ENCODE results near the gene KDM8. TPM values are rescaled to one million over a fixed set of nuclear protein-coding genes. Genes with fewer than 3 reads are reported as not detected.
A peak's percentile ranks its signal among the peaks of the same experiment; 100 is the strongest.

Gene KDM8
- total RNA-seq, 1 experiment from 2014 or later = 3.7 TPM

DNA sequence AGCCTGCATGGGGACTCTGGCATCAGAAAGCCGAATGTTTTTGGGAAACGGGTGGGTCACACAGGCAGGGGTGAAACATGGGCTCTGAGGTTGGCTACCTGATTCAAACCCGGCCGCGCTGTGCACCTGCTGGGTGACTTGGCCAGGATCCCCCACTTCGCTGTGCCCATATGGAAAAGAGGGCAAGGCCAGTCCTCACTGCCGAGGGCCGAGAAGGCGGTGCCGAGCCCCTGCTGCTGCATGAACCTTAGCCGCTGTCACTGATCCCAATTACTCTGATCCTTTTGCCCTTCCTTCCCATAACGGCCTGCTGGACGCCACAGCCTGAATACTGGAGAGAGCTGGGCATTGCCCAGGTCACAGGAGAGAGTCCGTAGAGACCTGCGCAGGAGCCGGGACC, 17.7 kb downstream of the KDM8 start:
- TF ChIP-seq, protein P1, sequence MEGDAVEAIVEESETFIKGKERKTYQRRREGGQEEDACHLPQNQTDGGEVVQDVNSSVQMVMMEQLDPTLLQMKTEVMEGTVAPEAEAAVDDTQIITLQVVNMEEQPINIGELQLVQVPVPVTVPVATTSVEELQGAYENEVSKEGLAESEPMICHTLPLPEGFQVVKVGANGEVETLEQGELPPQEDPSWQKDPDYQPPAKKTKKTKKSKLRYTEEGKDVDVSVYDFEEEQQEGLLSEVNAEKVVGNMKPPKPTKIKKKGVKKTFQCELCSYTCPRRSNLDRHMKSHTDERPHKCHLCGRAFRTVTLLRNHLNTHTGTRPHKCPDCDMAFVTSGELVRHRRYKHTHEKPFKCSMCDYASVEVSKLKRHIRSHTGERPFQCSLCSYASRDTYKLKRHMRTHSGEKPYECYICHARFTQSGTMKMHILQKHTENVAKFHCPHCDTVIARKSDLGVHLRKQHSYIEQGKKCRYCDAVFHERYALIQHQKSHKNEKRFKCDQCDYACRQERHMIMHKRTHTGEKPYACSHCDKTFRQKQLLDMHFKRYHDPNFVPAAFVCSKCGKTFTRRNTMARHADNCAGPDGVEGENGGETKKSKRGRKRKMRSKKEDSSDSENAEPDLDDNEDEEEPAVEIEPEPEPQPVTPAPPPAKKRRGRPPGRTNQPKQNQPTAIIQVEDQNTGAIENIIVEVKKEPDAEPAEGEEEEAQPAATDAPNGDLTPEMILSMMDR (IDR thresholded peaks at IDR 0.05; ENCODE audit: unreplicated experiment) = no peak
- Mint-ChIP-seq H3K4me1 (ENCODE audit: insufficient read depth, unreplicated experiment) (no peaks in the 10 kb centered on the region), H3K36me3 (ENCODE audit: insufficient read depth, unreplicated experiment) (peaks cover 11% of the 10 kb centered on the region), H3K27ac (ENCODE audit: low read depth, unreplicated experiment) (no peak overlapping the region), H3K4me3 (ENCODE audit: unreplicated experiment) (no peak overlapping the region), H3K27me3 (ENCODE audit: insufficient read depth, unreplicated experiment) (no peaks in the 10 kb centered on the region), H3K9me3 (ENCODE audit: unreplicated experiment) (no peaks in the 10 kb centered on the region)
- no peak for DNase-seq (ENCODE audit: unreplicated experiment)
- BruUV-seq (replicated peaks) = no TSS peak
- intact Hi-C loops (cut with micrococcal nuclease) = no loop called here
- ChIA-PET CTCF (interaction anchor here (0.7 to 6.6 kb wide), 3 partner anchors 14 to 147 kb away, joined by 4 to 58 read pairs (median 41); no protein-coding TSS in a partner anchor), POLR2A (interaction anchor here (2.3 kb wide), 1 partner anchor 17 kb away, joined by 11 read pairs; the partner anchor contains the start of gene KDM8)

DNA sequence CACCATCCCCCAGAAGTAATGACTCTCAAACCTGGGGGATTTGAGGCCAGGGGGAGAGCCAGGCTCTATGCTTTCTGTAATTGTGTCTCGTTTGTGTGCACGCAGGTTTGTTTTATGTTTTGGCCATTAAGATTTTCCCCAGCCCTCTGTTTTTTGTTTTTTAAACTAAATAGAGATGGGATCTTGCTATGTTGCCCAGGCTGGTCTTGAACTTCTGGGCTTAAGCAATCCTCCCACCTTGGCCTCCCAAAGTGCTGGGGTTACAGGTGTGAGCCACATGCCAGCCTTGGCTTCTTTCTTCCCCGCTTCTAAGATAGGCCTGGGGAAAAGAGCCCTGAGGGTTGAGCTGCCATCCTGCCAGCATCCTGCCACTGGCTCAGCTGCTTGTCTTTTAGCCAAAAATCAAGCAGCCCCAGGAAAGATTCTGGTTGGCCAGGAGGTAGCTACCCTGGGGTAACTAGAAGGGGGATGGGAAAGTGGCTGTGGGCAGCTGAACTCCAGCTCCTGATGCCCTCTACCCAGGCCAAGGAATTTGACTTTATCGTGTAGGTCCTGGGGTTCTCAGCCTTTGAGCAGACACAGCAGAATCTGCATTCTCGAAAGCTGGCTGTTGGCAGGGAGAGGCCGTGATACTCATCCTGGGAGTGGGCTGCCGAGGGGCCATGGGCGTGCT, 18.4 kb downstream of the KDM8 start:
- no peak for DNase-seq (ENCODE audit: unreplicated experiment)
- TSS peak; percentile 8 for BruUV-seq (replicated peaks)
- H3K27ac Mint-ChIP-seq (ENCODE audit: low read depth, unreplicated experiment) = no peak overlapping the region
- peaks cover 11% of the 10 kb centered on the region for H3K36me3 Mint-ChIP-seq (ENCODE audit: insufficient read depth, unreplicated experiment)
- H3K4me3 Mint-ChIP-seq (ENCODE audit: unreplicated experiment) = no peak overlapping the region
- no peaks in the 10 kb centered on the region for H3K4me1 Mint-ChIP-seq (ENCODE audit: insufficient read depth, unreplicated experiment)
- POLR2A ChIA-PET = interaction anchor here (0.7 to 2.3 kb wide), 2 partner anchors 13 to 18 kb away, joined by 3 to 11 read pairs; partner anchors contain the start of gene KDM8
- H3K9me3 Mint-ChIP-seq (ENCODE audit: unreplicated experiment) = no peaks in the 10 kb centered on the region
- CTCF ChIA-PET = interaction anchor here (0.6 to 6.6 kb wide), 6 partner anchors 13 to 1240 kb away, joined by 4 to 58 read pairs (median 6); no protein-coding TSS in a partner anchor
- H3K27me3 Mint-ChIP-seq (ENCODE audit: insufficient read depth, unreplicated experiment) = no peaks in the 10 kb centered on the region
- TF ChIP-seq, protein P1 (IDR thresholded peaks at IDR 0.05; ENCODE audit: unreplicated experiment) = no peak
- intact Hi-C loops (cut with micrococcal nuclease) = no loop called here

DNA sequence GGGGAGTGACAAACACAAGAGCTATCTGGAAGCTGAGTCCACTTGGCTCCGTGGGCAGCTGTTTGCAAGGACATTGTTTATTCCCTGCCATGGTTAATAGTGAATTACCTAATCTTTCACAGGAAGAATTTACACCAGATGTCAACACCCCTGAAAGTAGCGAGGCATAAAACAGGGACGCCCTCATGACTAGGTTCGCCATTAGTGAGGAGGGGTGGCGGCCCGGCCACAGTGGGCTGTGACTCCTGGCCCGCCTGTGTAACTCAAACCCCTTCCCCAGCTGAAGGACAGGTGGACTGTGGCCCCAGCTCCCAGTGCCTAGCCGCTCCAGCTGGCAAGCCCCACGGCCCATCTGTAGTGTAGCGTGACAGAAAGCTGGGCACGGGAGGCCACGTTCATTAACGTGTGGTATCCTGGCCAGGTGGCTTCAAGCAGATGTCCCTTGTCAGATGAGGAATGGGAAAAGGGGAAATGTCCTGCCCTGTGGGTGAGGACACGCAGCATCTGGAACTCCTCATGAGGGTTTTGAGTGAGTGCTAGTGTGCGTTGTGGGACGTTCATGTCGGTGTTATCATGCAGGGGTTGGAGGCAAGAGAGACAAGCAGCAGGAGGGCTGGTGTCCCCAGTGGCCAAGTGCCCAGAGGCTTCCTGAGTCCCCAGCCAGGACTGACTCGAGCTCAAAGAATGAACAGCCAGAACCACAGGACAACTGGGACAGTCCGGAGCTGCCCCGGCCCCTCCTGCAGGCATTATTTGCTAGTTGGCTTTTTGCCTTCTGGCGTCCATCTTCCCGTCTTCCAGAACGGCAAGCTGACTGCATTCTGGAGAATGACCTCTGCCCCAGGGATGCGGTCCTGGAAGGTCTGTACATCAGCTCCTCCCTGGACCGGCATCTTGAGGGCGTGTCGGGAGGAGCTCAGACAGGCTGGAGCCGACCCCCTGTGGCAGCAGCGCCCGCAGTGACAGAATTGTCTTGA, 19.2 kb downstream of the KDM8 start:
- no peak overlapping the region for H3K4me3 Mint-ChIP-seq (ENCODE audit: unreplicated experiment)
- H3K9me3 Mint-ChIP-seq (ENCODE audit: unreplicated experiment) = no peaks in the 10 kb centered on the region
- intact Hi-C loops (cut with micrococcal nuclease) = no loop called here
- TF ChIP-seq, protein P1 (IDR thresholded peaks at IDR 0.05; ENCODE audit: unreplicated experiment) = no peak
- ChIA-PET POLR2A (interaction anchor here (0.7 to 2.3 kb wide), 3 partner anchors 12 to 95 kb away, joined by 3 to 11 read pairs (median 3); partner anchors contain the start of gene KDM8), CTCF (interaction anchor here (0.6 to 6.6 kb wide), 5 partner anchors 13 to 237 kb away, joined by 3 to 58 read pairs (median 6); no protein-coding TSS in a partner anchor)
- no peaks in the 10 kb centered on the region for H3K4me1 Mint-ChIP-seq (ENCODE audit: insufficient read depth, unreplicated experiment)
- no peak overlapping the region for H3K27ac Mint-ChIP-seq (ENCODE audit: low read depth, unreplicated experiment)
- peaks cover 11% of the 10 kb centered on the region for H3K36me3 Mint-ChIP-seq (ENCODE audit: insufficient read depth, unreplicated experiment)
- DNase-seq (ENCODE audit: unreplicated experiment) = no peak
- no peaks in the 10 kb centered on the region for H3K27me3 Mint-ChIP-seq (ENCODE audit: insufficient read depth, unreplicated experiment)
- no TSS peak for BruUV-seq (replicated peaks)

DNA sequence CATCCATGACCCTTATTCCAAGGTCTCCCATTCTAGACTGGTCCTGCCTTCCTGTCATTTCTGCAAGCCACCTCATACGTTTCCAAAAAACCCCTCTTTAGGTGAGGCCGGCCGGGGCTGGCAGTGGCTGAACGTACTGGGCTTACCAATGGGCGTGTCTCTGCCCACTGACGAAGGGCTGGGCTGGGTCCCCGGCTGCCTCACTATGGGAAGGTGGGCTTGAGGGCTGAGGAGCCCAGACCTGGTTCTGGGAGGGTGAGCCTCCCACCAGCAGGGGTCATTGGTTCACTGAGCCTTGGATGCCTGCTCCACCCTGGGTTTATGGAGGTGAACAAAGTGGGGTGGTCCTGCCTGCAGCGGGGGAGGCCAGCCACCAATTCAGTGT, 19.9 kb downstream of the KDM8 start:
- POLR2A ChIA-PET = interaction anchor here (1.0 to 2.3 kb wide), 2 partner anchors 19 to 94 kb away, joined by 3 to 11 read pairs; partner anchors contain the start of gene KDM8
- intact Hi-C loops (cut with micrococcal nuclease) = no loop called here
- Mint-ChIP-seq H3K9me3 (ENCODE audit: unreplicated experiment) (no peaks in the 10 kb centered on the region), H3K27me3 (ENCODE audit: insufficient read depth, unreplicated experiment) (no peaks in the 10 kb centered on the region), H3K4me1 (ENCODE audit: insufficient read depth, unreplicated experiment) (no peaks in the 10 kb centered on the region), H3K4me3 (ENCODE audit: unreplicated experiment) (no peak overlapping the region), H3K36me3 (ENCODE audit: insufficient read depth, unreplicated experiment) (peaks cover 11% of the 10 kb centered on the region), H3K27ac (ENCODE audit: low read depth, unreplicated experiment) (no peak overlapping the region)
- DNase-seq (ENCODE audit: unreplicated experiment) = no peak
- CTCF ChIA-PET = interaction anchor here (0.6 to 6.6 kb wide), 4 partner anchors 12 to 845 kb away, joined by 3 to 58 read pairs (median 22); no protein-coding TSS in a partner anchor
- BruUV-seq (replicated peaks) = no TSS peak
- TF ChIP-seq, protein P1 (IDR thresholded peaks at IDR 0.05; ENCODE audit: unreplicated experiment) = no peak
